ENCODE results near the gene RIN3.

Gene RIN3

GRCh38 chr14:92601757-92602417, 88.3 kb downstream of the RIN3 start:
- DNase-seq = no peak

GRCh38 chr14:92603309-92604242, 90.0 kb downstream of the RIN3 start:
- DNase-seq = peak; percentile 43 to 48

GRCh38 chr14:92605274-92605940, 91.8 kb downstream of the RIN3 start:
- no peak for DNase-seq

- no peak for DNase-seq
Measured at GRCh38 chr14:92607251-92607650, 93.7 kb downstream of the RIN3 start.

- no peak for DNase-seq
Measured at GRCh38 chr14:92607702-92608429, 94.3 kb downstream of the RIN3 start.

GRCh38 chr14:92609955-92610354, 96.4 kb downstream of the RIN3 start:
- DNase-seq = no peak

GRCh38 chr14:92610849-92611271, 97.3 kb downstream of the RIN3 start:
- DNase-seq = no peak

- DNase-seq = peak; percentile 78 to 80
Measured at GRCh38 chr14:92613008-92613658, 99.6 kb downstream of the RIN3 start.

GRCh38 chr14:92613681-92614260, 100.2 kb downstream of the RIN3 start:
- DNase-seq = no peak

GRCh38 chr14:92615451-92615850, 101.9 kb downstream of the RIN3 start:
- DNase-seq = peak; percentile 37 to 50

- no peak for DNase-seq
Measured at GRCh38 chr14:92616178-92616577, 102.6 kb downstream of the RIN3 start.

- DNase-seq = no peak
Measured at GRCh38 chr14:92617581-92617980, 104.0 kb downstream of the RIN3 start.

GRCh38 chr14:92619671-92620456, 106.3 kb downstream of the RIN3 start:
- no peak for DNase-seq

- DNase-seq = no peak
Measured at GRCh38 chr14:92622311-92622710, 108.7 kb downstream of the RIN3 start.

GRCh38 chr14:92624764-92625163, 111.2 kb downstream of the RIN3 start:
- DNase-seq = no peak

- DNase-seq = no peak
Measured at GRCh38 chr14:92625213-92625612, 111.6 kb downstream of the RIN3 start.

GRCh38 chr14:92626041-92626440, 112.5 kb downstream of the RIN3 start:
- DNase-seq = no peak

GRCh38 chr14:92627707-92628215, 114.2 kb downstream of the RIN3 start:
- no peak for DNase-seq

GRCh38 chr14:92628636-92629035, 115.1 kb downstream of the RIN3 start:
- DNase-seq = no peak

GRCh38 chr14:92630367-92630766, 116.8 kb downstream of the RIN3 start:
- DNase-seq = no peak

- DNase-seq = no peak
Measured at GRCh38 chr14:92631098-92631497, 117.5 kb downstream of the RIN3 start.
